Measurements from ENCODE around the gene RPSA.
"Not testable (repeated sequence)": the region's sequence is repeated elsewhere in the genome, so short reads cannot be mapped to it uniquely, and the experiment has no call there.

The RPSA gene

DNA sequence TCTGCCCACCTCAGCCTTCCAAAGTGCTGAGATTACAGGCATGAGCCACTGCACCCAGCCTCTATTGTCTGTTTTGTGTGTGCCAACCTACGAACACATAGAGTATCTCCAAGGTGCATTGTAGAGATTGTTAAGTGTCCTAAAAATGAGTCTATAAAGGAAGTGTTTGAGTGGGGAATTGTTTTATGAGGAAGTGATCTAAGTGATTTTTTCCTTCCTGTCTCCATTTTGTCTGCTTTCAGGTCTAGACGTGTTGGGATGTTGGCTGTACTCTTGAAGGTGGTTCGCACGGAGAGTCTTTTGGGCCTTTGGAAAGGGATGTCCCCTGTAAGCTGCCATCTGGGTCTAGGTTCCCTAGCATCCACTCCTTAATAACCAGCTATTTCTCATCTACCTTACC lies 16.3 kb upstream of the RPSA start:
- DNase-seq: no peak

DNA sequence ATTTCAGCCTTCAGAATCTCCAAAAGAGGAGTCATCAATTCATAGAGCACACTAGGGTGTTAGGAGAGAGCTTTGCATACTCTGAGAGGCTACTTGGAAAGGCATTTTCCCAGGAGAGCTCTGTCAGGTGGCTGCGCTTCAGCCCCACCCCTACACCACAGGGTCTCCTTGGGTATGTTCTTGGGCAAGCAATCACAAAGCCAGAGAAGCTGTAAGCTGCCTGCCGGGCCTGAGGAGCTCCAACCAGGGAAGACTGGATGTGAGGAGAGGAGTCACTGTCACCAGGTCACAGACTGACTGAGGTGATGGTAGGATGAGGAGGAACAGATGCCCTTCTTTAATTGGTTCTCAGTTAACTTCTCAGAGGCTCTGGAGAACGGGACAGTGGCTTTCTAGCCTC lies 9.8 kb upstream of the RPSA start:
- DNase-seq: no peak

DNA sequence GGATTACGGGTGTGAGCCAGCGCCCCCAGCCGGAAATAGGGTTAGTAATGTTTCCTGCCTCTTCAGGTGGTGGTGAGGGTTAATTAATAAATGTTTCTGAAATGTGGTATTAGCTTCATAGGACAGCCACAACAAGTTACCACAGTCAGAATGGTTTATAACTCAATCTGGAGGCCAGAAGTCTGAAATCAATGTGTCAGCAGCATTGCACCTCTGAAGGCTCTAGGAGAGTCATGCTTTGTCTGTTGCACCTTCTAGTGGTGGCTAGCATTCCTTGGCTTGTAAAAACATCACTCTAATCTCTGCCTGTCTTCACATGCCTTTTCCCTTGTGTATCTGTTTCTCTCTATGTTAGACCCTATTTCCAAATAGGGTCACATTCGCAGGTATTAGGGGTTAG lies 7.8 kb upstream of the RPSA start:
- DNase-seq: no peak

DNA sequence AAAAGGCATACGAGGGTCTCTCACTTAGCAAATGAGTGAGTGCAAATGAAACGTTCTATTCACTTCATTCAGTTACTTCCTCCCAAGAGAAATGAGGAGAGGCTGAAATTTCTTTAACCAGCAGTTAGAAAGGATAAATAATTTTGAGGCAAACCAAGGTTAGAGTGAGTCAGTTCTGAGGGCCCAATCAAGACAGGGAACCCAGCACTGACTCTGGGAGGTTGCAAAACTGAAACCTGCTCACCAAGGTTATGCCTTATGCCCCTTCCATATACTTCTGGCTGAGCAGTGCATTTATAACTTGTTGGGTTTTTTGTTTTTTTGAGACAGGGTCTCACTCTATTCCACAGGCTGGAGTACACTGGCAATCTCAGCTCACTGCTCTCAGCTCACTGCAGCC lies 4.5 kb upstream of the RPSA start:
- no peak for DNase-seq

DNA sequence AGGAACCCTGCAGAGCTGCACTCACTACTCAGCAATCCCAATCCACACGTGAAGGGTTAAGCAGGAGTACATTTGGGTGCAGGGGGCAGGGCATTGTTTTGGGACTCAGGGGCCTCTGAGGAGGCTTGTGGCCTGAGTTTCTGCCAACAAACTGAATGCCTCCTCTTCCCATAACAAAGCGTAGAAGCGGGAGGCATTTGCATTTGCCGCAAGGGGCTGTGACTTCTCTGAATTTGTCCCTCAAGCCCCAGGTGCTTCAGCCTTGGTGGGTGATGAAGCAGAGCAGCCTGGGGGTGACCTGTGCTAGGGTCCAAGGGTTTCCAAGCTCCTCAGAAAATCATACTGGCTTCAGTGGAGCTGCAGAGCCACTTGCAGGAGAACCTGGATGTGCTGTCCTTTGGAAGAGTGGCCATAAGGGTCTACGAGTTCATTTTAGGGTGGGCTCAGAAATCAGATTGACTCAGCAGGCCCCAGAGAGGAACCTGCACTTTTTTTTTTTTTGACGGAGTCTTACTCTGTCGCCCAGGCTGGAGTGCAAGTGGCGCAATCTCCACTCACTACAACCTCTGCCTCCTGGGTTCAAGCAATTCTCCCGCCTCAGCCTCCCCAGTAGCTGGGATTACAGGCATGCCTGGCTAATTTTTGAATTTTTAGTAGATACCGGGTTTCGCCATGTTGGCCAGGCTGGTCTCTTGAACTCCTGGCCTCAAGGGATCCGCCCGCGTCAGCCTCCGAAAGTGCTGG lies 1.4 kb upstream of the RPSA start:
- DNase-seq: no peak

DNA sequence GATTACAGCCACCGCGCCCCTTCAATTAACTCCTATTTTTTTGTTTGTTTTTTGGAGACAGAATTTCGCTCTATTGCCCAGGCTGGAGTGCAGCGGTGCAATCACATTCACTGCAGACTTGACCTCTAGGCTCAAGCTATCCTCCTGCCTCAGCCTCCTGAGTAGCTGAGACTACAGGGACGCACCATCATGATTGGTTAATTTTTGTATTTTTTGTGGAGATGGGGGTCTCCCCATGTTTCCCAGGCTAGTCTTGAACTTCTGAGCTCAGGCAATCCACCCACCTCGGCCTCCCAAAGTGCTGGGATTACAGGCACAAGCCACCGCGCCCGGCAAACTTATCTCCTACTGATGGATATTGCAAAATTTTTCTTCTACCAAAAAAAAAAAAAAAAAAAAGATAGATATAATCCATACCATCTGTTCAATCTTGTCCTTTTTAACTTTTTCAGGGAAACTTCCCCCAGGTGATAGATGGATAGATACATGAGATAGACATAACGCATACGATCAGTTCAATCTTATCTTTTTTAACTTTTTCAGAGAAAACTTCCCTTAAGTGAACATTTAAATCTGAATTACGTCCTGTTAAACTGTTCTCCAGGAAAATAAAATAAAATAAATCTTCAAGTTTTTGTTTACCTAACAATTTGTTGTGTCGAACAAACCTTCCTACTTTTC lies 693 bp upstream of the RPSA start:
- no peak for DNase-seq

DNA sequence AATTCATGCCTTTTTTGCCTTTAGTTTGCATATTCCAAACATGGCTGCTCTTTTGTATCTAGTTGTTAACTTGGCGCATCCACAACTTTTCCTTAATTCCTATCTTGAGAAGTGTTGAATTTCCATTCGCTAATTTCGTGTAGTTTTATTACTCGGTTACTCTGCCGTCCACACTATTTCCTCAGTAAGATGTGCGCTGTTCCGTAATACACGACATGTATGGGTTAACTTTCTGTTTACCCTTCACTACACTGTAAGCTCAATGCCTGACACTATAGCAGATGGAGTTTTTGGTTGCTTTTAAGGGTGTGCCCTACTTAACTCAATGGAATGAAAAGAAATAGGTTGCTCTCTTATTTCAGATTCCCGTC lies 724 bp downstream of the RPSA start:
- DNase-seq: no peak

DNA sequence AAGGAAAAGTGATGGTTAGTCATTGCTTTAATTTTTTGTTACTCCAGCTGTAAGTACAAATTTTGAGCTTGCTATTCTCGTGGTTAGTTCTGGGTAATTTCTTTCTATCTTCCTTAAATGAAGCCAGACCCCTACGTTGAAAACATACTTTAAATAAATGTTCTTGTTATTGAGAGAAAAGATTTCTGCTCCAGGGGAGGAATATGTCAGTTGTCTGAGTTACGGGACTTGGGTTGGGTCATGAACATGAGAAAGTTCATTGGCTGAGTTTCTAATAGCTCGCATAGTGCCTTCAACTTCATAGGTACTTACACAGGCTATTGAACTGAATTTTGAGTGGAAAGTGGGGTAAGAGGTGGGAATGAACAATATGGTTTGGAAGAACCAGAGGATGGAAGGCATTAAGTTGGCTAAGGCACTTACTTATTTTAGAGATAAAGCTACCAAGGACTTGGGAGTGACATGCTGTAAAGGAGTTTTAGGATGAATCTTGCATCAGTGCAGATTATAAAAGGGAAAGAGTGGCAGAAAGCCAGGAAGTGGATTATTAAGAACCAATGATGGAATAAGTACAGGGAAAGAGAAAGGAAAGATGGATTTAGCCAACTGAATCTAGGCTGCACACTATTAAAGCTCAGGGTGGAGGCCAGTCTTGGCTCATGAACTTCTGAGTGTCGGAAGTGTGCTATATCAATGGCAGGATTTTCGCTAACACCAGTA lies 1.4 kb downstream of the RPSA start:
- no peak for DNase-seq

DNA sequence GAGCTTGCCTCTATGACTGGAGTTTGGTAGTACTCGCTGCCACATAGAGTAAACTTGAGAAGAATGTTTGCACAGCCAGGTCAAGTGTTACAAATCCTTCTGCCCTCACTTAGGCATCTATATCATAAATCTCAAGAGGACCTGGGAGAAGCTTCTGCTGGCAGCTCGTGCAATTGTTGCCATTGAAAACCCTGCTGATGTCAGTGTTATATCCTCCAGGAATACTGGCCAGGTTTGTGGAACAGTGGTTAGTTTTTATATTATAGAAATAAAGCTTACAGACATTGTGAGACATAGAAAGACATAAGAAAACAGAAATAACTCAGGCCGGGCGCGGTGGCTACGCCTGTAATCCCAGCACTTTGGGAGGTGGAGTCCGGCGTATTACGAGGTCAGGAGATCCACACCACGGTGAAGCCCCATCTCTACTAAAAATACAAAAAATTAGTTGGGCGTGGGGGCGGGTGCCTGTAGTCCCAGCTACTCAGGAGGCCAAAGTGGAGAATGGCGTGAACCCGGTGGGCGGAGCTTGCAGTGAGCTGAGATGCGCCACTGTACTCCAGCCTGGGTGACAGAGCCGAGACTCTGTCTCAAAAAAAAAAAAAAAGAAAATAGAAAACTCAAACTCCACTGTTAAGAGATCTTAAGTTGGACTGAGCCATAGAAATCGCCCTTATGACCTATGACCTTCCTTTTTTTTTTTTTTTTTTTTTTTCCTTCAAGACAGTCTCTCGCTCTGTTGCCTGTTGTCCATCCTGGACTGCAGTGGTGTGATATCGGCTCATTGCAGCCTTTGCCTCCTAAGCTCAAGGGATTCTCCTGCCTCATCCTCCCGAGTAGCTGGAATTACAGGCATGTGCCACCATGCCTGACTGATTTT lies 2.2 kb downstream of the RPSA start:
- no peak for DNase-seq

DNA sequence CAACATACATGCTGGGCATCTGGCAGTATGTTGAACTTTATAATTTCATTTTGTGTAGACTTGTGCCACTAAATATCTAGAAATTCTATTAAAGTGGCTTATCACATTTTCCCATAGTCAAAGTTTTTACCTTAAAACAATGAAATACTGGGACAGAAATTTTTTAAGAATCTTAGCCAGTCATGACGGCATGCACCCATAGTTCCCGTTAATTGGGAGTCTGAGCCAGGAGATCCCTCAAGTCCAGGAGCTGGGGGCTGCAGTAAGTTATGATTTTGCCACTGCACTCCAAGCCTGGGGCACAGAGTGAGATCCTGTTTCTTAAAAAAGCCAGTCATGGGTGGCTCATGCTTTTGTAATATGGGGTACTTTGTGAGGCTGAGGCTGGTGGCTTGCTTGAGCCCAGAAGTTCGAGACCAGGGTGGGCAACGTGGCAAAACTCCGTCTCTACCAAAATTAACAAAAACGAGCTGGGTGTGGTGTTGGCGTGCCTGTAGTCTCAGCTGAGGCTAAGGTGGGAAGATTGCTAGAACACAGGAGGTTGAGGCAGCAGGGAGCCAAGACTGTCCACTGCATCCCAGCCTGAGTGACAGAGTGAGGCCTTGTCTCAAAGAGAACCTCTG lies 3.1 kb downstream of the RPSA start:
- no peak for DNase-seq

DNA sequence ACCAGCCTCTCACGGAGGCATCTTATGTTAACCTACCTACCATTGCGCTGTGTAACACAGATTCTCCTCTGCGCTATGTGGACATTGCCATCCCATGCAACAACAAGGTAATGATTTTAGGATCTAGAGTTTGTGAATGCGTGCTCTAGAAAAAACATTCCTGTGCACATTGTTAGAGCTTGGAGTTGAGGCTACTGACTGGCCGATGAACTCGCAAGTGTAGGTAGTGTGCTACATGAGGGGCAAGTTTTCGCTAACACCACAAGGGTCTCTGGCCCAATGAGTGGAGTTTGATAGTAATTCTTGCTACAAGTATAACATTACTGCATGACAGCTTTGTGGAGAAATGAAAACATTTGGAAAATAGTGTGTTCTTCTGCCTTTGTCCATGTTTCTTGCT lies 4.4 kb downstream of the RPSA start:
- no peak for DNase-seq

DNA sequence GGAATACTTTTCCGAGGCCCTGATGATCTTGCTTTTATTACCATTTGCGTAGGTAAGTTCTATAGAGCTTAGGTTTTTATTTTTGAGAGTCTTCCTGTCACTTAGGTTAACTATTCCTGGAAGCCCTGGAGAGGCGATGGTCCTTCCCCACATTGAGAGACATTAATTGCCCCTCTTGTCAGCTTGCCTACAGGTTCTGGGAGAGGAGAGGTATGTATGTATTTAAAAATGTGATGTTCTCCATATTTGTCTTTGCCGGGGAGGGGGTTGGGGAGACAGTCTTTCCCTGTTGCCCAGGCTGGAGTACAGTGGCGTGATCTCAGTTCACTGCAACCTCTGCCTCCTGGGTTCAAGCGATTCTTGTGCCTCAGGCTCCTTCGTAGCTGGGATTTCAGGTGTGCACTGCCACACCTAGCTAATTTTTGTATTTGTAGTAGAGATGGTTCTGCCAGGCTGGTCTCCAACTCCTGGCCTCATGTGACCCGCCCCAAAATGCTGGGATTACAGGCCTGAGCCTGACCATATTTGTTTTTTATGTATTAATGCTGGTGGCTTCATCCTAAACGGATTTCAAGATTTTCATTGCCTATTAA lies 6.2 kb downstream of the RPSA start:
- no peak for DNase-seq

DNA sequence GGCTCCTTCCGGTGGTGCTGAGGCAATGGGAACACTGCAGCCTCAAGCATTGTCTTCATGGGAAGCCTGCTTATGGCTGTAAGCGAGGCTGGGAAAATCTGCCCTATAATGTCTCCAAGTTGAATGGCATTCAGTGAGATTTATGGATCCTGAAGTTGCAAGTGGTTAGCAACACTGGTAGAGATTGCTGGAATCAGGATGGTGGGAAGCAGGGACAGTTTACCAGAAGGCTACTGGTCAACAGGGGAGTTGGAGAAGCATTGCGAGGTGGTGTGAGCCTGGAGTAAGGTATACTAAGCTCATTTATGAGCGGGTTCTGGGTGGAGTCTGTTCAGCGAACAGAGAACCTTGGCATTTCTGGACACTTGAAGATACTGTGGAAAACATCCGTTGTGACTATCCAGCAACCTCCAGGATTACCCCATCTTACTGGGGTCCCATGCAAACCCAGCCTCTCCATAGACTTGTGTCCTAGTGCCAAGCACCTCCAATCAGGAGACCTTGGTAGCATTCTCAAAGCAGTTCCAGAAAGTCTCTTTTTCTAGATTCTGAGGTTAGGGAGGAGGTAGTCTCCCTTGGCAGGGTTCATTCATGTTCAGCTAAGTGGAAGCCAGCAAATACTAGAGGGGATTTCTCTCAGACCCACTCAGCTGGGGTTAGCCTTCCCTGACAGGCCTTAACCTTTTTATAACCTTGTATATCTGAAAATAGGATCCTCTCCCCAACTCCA lies 7.3 kb downstream of the RPSA start:
- no peak for DNase-seq

DNA sequence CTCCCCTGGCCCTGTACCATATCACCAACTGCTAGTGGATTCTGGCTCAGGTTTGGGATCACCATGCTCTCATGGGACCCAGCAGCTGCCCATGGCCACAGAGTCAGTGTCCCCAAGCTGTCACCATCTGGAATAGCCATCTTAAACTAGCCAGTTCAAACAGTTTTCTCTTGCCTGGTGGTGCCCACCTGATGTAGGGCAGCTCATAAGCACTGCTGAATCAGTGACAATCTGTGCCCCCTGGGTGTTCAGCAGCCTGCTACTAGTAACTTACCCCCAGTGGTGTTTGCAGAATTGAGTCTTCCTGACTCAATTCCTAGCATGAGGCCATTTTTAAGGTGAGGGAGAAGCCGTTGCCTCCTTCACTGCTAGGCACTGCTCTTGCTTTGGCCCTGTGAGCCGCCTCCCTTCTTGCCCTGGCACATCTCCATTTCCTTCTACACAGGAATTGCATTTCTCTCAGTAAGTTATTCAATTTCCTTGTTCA lies 7.9 kb downstream of the RPSA start:
- DNase-seq: no peak

DNA sequence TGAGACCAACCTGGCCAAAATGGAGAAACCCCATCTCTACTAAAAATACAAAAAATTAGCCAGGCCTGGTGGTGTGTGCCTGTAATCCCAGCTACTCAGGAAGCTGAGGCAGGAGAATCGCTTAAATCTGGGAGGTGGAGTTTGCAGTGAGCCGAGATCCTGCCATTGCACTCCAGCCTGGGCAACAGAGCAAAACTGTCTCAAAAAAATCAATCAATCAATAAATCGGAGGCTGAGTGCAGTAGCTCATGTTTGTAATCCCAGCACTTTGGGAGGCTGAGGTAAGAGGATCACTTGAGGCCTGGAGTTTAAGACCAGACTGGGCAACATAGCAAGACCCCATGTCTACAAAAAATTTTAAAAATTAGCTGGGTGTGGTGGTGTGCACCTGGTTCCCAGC lies 8.8 kb downstream of the RPSA start:
- DNase-seq: not testable (repeated sequence)

DNA sequence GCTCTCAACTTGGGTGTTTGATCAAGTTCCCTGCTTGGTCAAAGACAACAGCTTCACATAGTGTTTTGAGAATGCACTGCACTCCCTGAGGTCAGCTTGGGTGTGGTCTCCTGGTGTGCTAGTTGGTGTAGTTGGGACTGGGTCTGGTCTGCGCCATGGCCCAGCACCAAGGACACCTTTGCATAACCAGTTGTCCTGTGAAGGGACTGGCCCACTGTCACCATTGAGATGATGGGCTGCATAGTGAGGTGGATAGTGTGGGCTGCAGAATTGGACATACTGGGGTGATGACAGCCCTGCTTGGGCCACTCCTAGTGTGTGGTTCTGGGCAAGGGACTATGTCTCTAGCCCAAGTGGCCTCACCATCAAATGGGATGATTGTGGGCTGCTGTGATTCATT lies 9.5 kb downstream of the RPSA start:
- no peak for DNase-seq

DNA sequence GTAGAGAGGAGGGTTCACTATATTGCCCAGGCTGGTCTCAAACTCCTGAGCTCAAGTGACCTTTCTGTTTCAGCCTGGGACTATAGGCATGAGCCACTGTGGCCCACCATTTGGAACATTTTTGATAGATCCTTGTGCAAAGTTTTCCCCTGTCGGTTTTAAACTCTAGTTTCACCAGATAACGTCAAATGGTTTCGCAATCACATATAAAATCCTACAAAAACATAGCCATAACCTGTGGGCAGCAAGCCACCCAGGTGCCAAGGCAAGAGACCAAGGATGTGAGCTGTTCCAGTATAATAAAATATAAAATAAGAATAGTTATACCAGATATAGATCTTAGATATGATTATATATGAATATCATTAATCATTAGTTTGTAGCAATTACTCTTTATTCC lies 10.5 kb downstream of the RPSA start:
- not testable (repeated sequence) for DNase-seq

DNA sequence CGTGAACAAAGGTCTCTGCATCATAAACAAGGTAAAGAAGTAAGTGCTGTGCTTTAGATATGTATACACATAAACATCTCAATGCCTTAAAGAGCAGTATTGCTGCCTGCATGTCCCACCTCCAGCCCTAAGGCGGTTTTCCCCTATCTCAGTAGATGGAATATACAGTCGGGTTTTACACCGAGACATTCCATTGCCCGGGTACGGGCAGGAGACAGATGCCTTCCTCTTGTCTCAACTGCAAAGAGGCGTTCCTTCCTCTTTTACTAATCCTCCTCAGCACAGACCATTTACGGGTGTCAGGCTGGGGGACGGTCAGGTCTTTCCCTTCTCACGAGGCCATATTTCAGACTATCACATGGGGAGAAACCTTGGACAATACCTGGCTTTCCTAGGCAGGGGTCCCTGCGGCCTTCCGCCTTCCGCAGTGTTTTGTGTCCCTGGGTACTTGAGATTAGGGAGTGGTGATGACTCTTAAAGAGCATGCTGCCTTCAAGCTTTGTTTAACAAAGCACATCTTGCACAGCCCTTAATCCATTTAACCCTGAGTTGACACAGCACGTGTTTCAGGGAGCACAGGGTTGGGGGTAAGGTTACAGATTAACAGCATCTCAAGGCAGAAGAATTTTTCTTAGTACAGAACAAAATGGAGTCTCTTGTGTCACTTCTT lies 12.2 kb downstream of the RPSA start:
- DNase-seq: peak in 1 of 3 experiments; percentile 17

DNA sequence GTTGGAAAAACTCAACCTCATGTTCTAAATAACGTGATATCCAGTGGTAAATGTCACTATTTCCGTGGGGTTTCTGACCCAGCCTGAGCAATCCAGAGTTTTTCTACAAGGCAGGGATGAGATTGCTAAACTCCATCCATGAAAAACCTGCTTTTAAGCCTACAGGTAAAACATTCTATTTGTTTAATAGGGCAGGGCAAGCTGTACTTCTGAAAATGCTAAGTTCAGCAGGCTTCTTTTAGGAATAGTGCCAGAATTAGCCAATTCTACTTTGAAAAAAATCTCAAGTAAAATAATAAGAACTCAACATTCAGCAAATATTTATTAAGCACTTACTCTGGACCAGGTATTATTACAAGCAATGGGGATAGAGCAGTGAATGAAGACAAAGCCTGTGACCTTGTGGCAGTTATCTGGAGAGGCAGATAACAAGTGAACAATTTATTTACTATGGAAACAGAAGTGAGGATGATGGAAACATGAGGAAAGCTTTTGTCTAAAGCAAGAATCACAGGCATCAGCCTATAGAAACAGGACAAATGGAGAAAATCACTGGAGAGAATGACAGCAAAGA lies 13.3 kb downstream of the RPSA start:
- DNase-seq: peak in 1 of 3 experiments; percentile 1

DNA sequence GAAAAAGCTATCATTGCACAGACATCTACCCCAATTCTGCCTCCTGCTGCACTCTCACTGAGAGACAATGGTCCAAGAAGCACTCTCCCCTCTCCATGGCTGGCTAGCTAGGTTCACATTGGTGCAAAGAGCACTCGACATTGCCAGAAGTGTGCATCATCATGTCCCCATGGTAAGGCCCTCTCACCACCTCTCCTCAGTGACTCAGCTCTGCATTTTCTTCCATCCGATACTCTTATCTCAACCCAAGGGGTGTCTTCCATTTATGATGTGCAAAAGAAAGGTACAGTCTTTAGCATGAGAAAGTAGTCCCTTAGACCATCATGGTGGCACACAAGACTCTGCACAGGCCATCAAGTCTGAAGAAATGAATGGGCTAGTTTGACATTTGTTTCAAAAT lies 14.0 kb downstream of the RPSA start:
- no peak for DNase-seq

Measured in NCI-H1417 (cell line).